Gastrocnemius medialis (tissue), 4 donors: ENCODE data around the gene IKBKE.

Experiments used
- CTCF ChIP-seq, 5 experiments: fragments of 450-650 bp in 3 of 5; fragments of 200-600 bp in 2 of 5; sonication (generic) in 2 of 5; IDR thresholded peaks in 4 of 5; conservative IDR thresholded peaks in 1 of 5; 1 replicate in 4 of 5; 2 replicates in 1 of 5; pipeline ENCODE4 v1.5.1; 2016 to 2019; ENCODE audit warnings: antibody characterized with exemption in 5 of 5, mild to moderate bottlenecking in 3 of 5, moderate library complexity in 3 of 5
- POLR2A ChIP-seq, 2 donors: fragments of 450-650 bp; IDR thresholded peaks; one replicate each; pipeline ENCODE4 v1.6.1; 2017; ENCODE audit warnings: antibody characterized with exemption in 2 of 2, mild to moderate bottlenecking in 2 of 2, moderate library complexity in 2 of 2

GRCh38 chr1:206491616-206492015 lies 21.3 kb downstream of the IKBKE start:
- no peak for TF ChIP-seq CTCF (IDR thresholded peaks at IDR 0.05 in 4 of 5, conservative IDR thresholded peaks at IDR 0.05 in 1 of 5)
- TF ChIP-seq POLR2A (IDR thresholded peaks at IDR 0.05): no peak
